ENCODE measurements around the gene MUTYH. TPM values are rescaled to one million over a fixed set of nuclear protein-coding genes. Genes with fewer than 3 reads are reported as not detected.

MUTYH gene
- total RNA-seq, 1 experiment from 2014 or later: 26.8 TPM

DNA sequence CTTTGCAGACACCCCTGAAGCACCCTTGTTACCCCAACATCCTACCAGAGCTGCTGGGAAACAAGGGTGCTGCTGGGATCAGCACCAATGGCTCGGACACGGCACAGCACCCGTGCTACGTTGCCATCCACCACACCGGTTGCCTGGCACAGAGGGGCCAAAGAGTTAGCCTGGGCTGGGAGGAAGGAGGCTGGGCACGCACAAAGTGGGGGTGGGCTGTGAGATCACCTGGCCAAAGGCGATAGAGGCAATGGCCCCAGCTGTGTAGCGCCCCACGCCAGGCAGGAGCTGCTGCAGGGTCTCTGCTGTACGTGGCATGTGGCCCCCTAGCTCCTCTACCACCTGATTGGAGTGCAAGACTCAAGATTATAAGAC lies 7.9 kb downstream of the MUTYH start:
- no peaks in the 10 kb centered on the region for H3K36me3 ChIP-seq (ENCODE audit: insufficient read depth, low read length, poor library complexity, severe bottlenecking)
- DNase-seq (ENCODE audit: low spot score): no peak
- BruUV-seq (replicated peaks): no TSS peak
- intact Hi-C loops (cut with micrococcal nuclease; ENCODE audit: unreplicated experiment): no loop called here
- peaks cover 18% of the 10 kb centered on the region for H3K4me1 ChIP-seq (ENCODE audit: insufficient read depth, low read length, poor library complexity, severe bottlenecking)
- H3K9me3 ChIP-seq (ENCODE audit: low read depth, low read length, poor library complexity, severe bottlenecking): no peaks in the 10 kb centered on the region
- ChIA-PET POLR2A (ENCODE audit: low non-redundant PET) (no interaction called here), CTCF (no interaction called here)
- no peak overlapping the region for H3K4me3 ChIP-seq (ENCODE audit: low read depth, low read length, poor library complexity, severe bottlenecking)
- no peak overlapping the region for H3K27ac ChIP-seq (ENCODE audit: low read depth, low read length, poor library complexity, severe bottlenecking)
- TF ChIP-seq EZH2 (IDR thresholded peaks at IDR 0.05; ENCODE audit: borderline replicate concordance, low read depth, low read length, poor library complexity, severe bottlenecking) (no peak), CTCF (conservative IDR thresholded peaks at IDR 0.05; ENCODE audit: low read depth, low read length) (no peak)
- H3K27me3 ChIP-seq (replicated peaks; ENCODE audit: insufficient read depth, low read depth, low read length, poor library complexity): no peaks in the 10 kb centered on the region

DNA sequence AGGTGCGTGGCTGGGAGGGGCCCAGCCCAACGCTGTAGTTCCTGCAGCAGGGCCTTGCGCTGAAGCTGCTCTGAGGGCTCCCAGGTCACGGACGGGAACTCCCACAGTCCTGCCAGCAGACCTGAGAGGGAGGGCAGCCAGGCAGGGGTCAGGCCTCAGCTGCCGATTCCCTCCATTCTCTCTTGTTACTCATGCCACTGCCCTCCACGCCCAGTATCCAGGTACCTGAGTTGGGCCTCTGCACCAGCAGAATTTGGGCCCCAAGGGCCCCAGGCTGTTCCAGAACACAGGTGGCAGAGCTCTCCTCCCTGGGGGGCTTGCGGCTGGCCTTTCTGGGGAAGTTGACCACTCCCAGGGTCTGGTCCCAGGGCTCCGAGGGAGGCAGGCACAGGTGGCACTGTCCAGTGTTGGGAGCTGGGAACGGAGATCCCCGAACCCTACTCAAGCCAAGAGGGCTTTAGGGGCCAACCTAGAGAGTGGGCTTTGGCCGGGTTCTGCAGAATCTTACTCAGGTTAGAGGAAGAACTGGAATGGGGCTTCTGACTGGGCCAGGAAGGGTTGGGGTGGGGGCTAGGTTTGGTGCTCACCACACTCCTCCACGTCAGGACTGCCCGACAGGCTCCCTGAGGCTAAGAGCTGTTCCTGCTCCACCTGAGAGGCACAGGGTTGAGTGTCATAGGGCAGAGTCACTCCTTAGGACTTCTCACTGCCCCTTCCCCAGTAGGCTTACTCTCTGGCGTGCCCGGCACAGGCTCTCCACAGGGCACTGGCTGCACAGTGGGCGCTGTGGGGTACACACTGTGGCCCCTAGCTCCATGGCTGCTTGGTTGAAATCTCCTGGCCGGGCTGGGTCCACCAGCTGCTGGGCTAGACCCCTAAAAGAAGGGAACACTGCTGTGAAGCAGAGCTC lies 8.5 kb downstream of the MUTYH start:
- Histone ChIP-seq H3K36me3 (ENCODE audit: insufficient read depth, low read length, poor library complexity, severe bottlenecking) (no peaks in the 10 kb centered on the region), H3K27ac (ENCODE audit: low read depth, low read length, poor library complexity, severe bottlenecking) (no peak overlapping the region), H3K4me3 (ENCODE audit: low read depth, low read length, poor library complexity, severe bottlenecking) (no peak overlapping the region), H3K27me3 (replicated peaks; ENCODE audit: insufficient read depth, low read depth, low read length, poor library complexity) (no peaks in the 10 kb centered on the region), H3K4me1 (ENCODE audit: insufficient read depth, low read length, poor library complexity, severe bottlenecking) (peaks cover 24% of the 10 kb centered on the region), H3K9me3 (ENCODE audit: low read depth, low read length, poor library complexity, severe bottlenecking) (no peaks in the 10 kb centered on the region)
- no peak for DNase-seq (ENCODE audit: low spot score)
- TF ChIP-seq CTCF (conservative IDR thresholded peaks at IDR 0.05; ENCODE audit: low read depth, low read length) (no peak), EZH2 (IDR thresholded peaks at IDR 0.05; ENCODE audit: borderline replicate concordance, low read depth, low read length, poor library complexity, severe bottlenecking) (no peak)
- ChIA-PET POLR2A (ENCODE audit: low non-redundant PET) (no interaction called here), CTCF (no interaction called here)
- intact Hi-C loops (cut with micrococcal nuclease; ENCODE audit: unreplicated experiment): no loop called here
- BruUV-seq (replicated peaks): no TSS peak

GRCh38 chr1:45329445-45329844 lies 10.8 kb downstream of the MUTYH start:
- Histone ChIP-seq H3K9me3 (ENCODE audit: low read depth, low read length, poor library complexity, severe bottlenecking) (no peaks in the 10 kb centered on the region), H3K4me1 (ENCODE audit: insufficient read depth, low read length, poor library complexity, severe bottlenecking) (peaks cover 26% of the 10 kb centered on the region), H3K27me3 (replicated peaks; ENCODE audit: insufficient read depth, low read depth, low read length, poor library complexity) (no peaks in the 10 kb centered on the region), H3K4me3 (ENCODE audit: low read depth, low read length, poor library complexity, severe bottlenecking) (no peak overlapping the region), H3K36me3 (ENCODE audit: insufficient read depth, low read length, poor library complexity, severe bottlenecking) (no peaks in the 10 kb centered on the region), H3K27ac (ENCODE audit: low read depth, low read length, poor library complexity, severe bottlenecking) (no peak overlapping the region)
- intact Hi-C loops (cut with micrococcal nuclease; ENCODE audit: unreplicated experiment): no loop called here
- CTCF ChIA-PET: interaction anchor here (0.5 kb wide), 1 partner anchor 616 kb away, joined by 5 read pairs; no protein-coding TSS in a partner anchor
- TF ChIP-seq EZH2 (IDR thresholded peaks at IDR 0.05; ENCODE audit: borderline replicate concordance, low read depth, low read length, poor library complexity, severe bottlenecking) (no peak), CTCF (conservative IDR thresholded peaks at IDR 0.05; ENCODE audit: low read depth, low read length) (no peak)
- POLR2A ChIA-PET (ENCODE audit: low non-redundant PET): no interaction called here
- no TSS peak for BruUV-seq (replicated peaks)
- no peak for DNase-seq (ENCODE audit: low spot score)

All from A673 (cell line).